ENCODE data around the gene KIF17.
"Not testable (repeated sequence)": the region's sequence is repeated elsewhere in the genome, so short reads cannot be mapped to it uniquely, and the experiment has no call there.

The KIF17 gene

GRCh38 chr1:20686883-20687725 is 30.7 kb downstream of the KIF17 start:
- no peak for DNase-seq (ENCODE audit: low read depth)

GRCh38 chr1:20685741-20686140 is 32.1 kb downstream of the KIF17 start:
- DNase-seq (ENCODE audit: low read depth): no peak

- DNase-seq (ENCODE audit: low read depth): no peak
Measured at GRCh38 chr1:20685099-20685662, 32.6 kb downstream of the KIF17 start.

GRCh38 chr1:20684651-20685050 is 33.2 kb downstream of the KIF17 start:
- no peak for DNase-seq (ENCODE audit: low read depth)

GRCh38 chr1:20684050-20684620 is 33.7 kb downstream of the KIF17 start:
- no peak for DNase-seq (ENCODE audit: low read depth)

GRCh38 chr1:20683614-20684013 is 34.2 kb downstream of the KIF17 start:
- no peak for DNase-seq (ENCODE audit: low read depth)

- no peak for DNase-seq (ENCODE audit: low read depth)
Measured at GRCh38 chr1:20682571-20683236, 35.1 kb downstream of the KIF17 start.

GRCh38 chr1:20681999-20682398 is 35.8 kb downstream of the KIF17 start:
- DNase-seq (ENCODE audit: low read depth): no peak

- DNase-seq (ENCODE audit: low read depth): no peak
Measured at GRCh38 chr1:20680269-20680668, 37.5 kb downstream of the KIF17 start.

GRCh38 chr1:20678599-20678998 is 39.2 kb downstream of the KIF17 start:
- DNase-seq (ENCODE audit: low read depth): no peak

- DNase-seq (ENCODE audit: low read depth): not testable (repeated sequence)
Measured at GRCh38 chr1:20673626-20674025, 44.2 kb downstream of the KIF17 start.

- no peak for DNase-seq (ENCODE audit: low read depth)
Measured at GRCh38 chr1:20672265-20672632, 45.6 kb downstream of the KIF17 start.

GRCh38 chr1:20670936-20671335 is 46.9 kb downstream of the KIF17 start:
- DNase-seq (ENCODE audit: low read depth): no peak

- DNase-seq (ENCODE audit: low read depth): no peak
Measured at GRCh38 chr1:20668581-20668980, 49.2 kb downstream of the KIF17 start.

GRCh38 chr1:20666804-20667203 is 51.0 kb downstream of the KIF17 start:
- DNase-seq (ENCODE audit: low read depth): no peak

- DNase-seq (ENCODE audit: low read depth): no peak
Measured at GRCh38 chr1:20666146-20666545, 51.7 kb downstream of the KIF17 start.

GRCh38 chr1:20665726-20666125 is 52.1 kb downstream of the KIF17 start:
- no peak for DNase-seq (ENCODE audit: low read depth)

- no peak for DNase-seq (ENCODE audit: low read depth)
Measured at GRCh38 chr1:20663969-20664715, 53.7 kb downstream of the KIF17 start.

- no peak for DNase-seq (ENCODE audit: low read depth)
Measured at GRCh38 chr1:20663365-20663764, 54.4 kb downstream of the KIF17 start.

- no peak for DNase-seq (ENCODE audit: low read depth)
Measured at GRCh38 chr1:20662110-20662475, 55.7 kb downstream of the KIF17 start.

- peak; percentile 74 for DNase-seq (ENCODE audit: low read depth)
Measured at GRCh38 chr1:20661207-20662109, 56.3 kb downstream of the KIF17 start, which contains the start of gene DDOST. DDOST (minus strand) TSS chr1:20661369; CDS start chr1:20661350, 19 bp downstream.
